ENCODE results near the gene CD2. TPM values are rescaled to one million over a fixed set of nuclear protein-coding genes. Genes with fewer than 3 reads are reported as not detected.

Gene CD2, protein sequence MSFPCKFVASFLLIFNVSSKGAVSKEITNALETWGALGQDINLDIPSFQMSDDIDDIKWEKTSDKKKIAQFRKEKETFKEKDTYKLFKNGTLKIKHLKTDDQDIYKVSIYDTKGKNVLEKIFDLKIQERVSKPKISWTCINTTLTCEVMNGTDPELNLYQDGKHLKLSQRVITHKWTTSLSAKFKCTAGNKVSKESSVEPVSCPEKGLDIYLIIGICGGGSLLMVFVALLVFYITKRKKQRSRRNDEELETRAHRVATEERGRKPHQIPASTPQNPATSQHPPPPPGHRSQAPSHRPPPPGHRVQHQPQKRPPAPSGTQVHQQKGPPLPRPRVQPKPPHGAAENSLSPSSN
- 0.51 TPM for total RNA-seq
- long read RNA-seq, partial matches to known transcripts, result 0 of 2 reads
- long read RNA-seq, other reads (novel, unspliced or antisense), result 0 of 2 reads

DNA sequence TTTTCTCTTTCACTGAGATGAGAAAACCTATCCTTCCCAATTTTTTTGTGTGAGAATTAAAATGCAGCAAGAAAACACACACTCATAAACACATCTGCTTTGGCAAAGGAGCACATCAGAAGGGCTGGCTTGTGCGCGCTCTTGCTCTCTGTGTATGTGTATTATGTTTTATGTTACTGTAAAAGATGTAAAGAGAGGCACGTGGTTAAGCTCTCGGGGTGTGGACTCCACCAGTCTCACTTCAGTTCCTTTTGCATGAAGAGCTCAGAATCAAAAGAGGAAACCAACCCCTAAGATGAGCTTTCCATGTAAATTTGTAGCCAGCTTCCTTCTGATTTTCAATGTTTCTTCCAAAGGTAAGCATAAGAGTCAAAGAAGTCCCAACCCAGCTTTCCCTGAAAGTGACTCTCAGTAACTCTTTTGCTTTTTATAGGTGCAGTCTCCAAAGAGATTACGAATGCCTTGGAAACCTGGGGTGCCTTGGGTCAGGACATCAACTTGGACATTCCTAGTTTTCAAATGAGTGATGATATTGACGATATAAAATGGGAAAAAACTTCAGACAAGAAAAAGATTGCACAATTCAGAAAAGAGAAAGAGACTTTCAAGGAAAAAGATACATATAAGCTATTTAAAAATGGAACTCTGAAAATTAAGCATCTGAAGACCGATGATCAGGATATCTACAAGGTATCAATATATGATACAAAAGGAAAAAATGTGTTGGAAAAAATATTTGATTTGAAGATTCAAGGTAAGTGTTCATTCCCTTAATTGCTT is at the start of gene CD2:
Gene CD2 (plus strand): TSS at position 233 of the 780 bp plus-strand sequence. CDS start 63 bp downstream, at position 296.
- intact Hi-C loops (cut with DNase I), result no loop called here
- no peak for ATAC-seq (ENCODE audit: poor library complexity)

DNA sequence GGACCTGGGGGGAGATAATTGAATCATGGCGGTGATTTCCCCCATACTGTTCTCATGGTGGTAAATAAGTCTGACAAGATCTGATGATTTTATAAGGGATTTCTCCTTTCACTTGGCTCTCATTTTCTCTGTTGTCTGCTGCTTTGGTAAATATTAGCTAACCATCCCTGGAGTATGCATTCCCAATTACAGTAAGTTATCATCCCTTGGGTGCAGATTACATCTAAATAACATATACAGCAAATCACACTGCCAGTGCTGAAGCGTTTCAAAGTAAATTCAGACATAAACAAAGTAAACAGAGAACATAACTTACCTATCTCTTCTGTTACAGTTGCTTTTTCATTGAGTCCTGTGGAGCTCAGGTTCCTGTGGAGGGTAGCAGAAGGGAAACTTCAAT is 48.1 kb upstream of the CD2 start:
- DNase-seq (no peak), ATAC-seq (ENCODE audit: poor library complexity) (no peak)
- intact Hi-C loops (cut with DNase I), result no loop called here

More for the DNA sequence above, at the start of gene CD2:
- DNase-seq, result no peak

DNA sequence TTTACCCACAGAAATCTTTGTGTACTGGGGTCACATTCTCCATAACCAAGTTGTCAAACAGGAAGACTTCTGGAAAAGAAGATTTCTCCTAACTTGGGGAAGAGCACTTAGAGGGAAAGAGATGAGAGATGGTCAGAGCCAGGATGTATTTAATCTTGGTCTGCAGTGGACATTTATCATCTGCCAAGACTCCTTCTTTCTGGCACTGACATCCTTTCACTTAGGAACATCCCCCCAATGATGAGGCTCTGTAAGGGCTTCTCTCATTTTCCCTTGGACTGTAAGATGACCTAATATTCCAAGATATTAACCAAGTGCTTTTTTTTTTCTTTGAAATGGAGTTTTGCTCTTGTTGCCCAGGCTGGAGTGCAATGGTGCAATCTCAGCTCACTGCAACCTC is 47.4 kb upstream of the CD2 start:
- DNase-seq (no peak), ATAC-seq (ENCODE audit: poor library complexity) (no peak)
- intact Hi-C loops (cut with DNase I), result no loop called here

DNA sequence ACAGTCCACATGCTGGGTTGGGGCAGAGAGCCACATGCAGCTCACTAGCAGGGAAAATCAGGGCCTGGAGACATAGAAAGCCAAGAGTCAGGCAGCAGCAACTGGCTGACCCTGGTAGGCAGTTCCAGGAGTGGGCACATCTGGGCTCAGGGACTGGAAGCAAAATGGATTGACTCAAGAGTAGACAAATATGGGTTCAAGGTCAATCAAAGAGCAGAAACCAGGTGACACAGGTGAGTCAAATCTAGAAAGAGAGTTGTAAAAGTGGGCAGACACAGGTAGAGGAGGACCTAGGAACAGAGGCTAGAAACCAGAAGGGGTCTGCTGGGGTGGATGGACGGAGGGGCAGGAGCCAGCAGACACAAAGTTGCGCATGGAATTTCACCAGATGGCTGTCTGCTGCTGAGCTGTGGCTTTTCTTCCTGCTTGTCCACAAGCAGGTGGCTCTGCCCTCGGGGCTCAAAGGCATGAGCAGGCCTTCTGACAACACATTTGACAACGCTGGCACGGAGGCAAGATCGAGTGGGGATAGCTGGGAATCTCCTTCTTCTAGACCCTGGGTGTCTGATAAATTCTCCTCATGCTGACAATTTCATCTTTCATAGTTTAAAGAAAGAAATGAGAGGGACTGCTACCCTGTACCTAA is 45.9 kb upstream of the CD2 start:
- intact Hi-C loops (cut with DNase I), result no loop called here
- ATAC-seq (ENCODE audit: poor library complexity) (no peak), DNase-seq (no peak)

DNA sequence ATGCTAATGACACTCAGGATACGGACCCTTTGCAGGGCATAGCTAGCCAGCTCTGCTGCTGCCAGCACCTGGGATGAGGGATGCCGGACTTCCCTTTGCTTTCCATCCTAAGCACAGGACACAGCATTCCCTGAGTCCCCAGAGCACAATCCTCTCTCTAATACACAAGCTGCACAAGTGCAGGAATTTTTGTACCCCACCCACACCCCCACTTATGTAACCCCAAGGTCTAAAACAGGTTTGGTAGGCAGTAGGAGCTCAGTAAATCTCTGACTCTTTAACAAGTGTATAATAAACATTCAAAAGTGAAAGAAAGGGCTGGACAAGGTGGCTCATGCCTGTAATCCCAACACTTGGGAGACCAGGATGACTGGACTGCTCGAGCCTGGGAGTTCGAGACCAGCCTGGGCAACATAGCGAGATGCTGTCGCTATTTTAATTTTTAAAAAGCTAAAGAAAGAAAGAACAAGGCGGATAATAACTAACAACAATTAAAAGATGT is 44.5 kb upstream of the CD2 start:
- DNase-seq (no peak), ATAC-seq (ENCODE audit: poor library complexity) (no peak)
- intact Hi-C loops (cut with DNase I), result no loop called here

DNA sequence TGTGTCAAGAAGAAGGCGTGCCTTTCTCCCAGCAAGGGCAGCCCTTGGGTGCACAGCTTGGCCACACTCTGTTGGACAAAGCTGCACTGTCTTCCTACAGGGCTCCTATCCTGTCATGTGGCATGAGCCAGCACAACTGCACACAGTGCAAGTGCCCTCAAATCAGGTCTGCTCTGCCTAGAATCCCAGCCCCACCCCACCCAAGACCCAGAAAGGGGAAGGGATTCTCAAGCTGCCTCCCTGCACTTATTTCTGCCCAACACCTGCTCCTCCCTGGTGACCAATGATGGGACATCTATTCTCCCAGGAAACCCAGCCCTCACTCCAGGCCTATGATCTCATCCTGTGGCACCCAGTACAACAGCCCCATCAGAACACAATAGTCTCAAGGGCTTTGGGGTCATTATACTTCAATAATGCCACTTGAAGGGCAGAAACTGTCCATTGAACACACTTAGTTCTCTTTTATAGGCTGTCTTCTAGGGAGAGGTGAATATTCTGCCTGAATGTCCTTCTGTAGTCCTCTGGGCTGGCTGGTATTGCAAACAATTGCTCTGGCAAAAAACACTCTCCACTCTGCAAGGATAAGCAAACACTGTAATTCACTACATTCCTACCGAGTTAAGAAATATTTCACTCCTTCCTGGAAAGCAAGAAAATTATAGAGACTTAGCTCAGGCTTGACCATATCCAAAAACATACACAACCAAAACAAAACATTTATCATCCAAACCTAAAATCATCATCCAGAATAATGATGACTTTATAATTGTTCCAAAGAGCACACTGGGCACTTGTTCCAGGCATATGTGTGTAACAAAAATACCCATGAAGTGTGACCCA is 43.6 kb upstream of the CD2 start:
- peak; percentile 25 for ATAC-seq (ENCODE audit: poor library complexity)
- no peak for DNase-seq
- intact Hi-C loops (cut with DNase I), result no loop called here

DNA sequence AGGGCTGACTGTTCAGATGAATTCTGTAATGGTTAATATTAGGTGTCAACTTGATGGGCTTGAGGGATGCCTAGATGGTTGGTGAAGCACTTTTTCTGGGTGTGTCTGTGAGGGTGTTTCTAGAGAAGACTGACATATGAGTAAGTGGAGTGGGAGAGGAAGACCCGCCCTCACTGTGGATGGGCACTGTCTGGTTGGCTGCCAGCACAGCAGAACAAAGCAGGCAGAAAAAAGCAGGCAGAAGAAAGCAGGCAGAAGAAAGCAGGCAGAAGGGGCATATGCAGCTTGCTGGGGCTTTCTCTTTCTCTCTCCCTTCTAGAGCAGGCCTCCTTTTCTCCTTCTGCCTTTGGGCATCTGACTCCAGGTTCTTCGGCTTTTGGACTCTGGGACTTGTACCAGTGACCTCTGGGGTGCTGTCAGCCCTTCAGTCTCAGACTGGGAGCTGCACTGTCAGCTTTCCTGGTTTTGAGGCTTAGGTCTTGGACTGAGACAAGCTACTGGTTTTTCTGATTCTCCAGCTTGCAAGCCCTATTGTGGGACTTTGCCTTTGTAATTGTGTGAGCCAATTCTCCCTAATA is 42.9 kb upstream of the CD2 start:
- DNase-seq, result no peak
- peak; percentile 20 for ATAC-seq (ENCODE audit: poor library complexity)
- intact Hi-C loops (cut with DNase I), result no loop called here

DNA sequence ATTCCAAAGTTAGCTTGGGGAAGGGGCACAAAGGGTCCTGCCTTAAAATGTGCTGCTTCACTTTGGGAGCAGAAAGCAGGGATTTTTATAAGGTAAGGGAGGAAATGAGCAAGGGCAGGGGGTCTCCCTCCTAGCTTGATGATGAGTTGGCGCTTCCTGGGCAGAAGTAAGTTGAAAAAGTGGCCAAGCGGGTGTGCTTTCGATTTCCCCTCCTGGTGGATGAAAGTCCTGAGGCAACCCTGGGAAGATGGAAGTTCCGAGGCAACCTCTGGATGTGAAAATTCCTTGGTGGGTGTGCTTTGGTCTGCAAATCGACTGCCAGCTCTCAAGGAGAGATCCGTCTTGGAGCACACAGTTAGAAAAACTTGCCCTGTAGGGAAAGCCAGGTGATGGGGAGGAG is 41.7 kb upstream of the CD2 start:
- intact Hi-C loops (cut with DNase I), result no loop called here
- DNase-seq (no peak), ATAC-seq (ENCODE audit: poor library complexity) (no peak)

DNA sequence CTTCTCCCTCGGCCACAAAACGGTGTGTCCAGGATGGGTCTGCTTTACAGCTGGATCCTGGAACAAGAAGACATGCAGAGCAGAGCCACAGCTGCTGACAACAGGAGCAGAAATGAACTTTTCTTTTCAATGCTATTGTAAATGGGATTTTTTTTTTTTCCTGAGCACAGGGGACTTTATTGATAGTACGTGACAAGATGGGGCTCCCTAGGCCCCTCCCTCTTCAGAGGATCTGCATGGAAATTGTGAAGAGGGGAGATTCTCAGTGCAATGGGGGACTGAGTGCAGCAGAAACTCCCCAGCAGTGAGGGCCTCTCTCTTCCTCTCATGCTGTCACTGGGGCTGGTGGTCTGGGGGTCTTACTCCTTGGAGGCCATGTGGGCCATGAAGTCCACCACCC is 40.8 kb upstream of the CD2 start:
- ATAC-seq (ENCODE audit: poor library complexity), result no peak
- no peak for DNase-seq
- intact Hi-C loops (cut with DNase I), result no loop called here

DNA sequence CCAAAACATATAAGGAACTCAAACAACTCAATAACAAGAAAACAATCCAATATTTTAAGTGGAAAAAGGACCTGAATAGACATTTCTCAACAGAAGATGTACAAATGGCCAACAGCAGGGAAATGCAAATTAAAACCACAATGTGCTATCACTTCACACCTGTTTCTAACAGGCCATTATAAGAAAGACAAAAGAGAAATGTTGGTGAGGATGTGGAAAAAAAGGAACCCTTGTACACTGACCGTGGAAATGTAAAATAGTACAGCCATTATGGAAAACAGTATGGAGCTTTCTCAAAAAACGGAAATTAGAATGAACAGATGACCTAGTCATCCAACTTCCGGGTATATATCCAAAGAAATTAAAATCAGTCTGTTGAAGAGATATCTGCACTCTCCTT is 37.8 kb upstream of the CD2 start:
- ATAC-seq (ENCODE audit: poor library complexity) (no peak), DNase-seq (no peak)
- intact Hi-C loops (cut with DNase I), result no loop called here

DNA sequence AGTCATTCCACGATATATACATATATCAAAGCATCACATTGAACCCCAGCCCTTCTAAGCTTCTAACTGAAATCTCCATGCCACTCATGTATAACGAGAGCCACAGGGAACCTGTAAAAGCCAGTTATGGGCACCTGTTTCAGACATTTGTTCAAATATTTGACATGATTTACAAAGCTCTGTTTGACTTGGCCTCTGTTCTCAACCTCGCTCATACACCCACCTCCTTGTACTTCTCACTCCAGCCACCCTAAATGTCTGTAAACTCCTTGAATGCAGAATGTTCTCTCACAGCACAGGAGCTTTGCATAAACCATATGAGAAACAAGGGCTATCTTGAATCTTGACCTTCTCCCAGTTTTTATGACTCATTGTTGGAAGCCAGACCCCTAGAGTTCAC is 36.9 kb upstream of the CD2 start:
- no peak for DNase-seq
- no peak for ATAC-seq (ENCODE audit: poor library complexity)
- intact Hi-C loops (cut with DNase I), result no loop called here

DNA sequence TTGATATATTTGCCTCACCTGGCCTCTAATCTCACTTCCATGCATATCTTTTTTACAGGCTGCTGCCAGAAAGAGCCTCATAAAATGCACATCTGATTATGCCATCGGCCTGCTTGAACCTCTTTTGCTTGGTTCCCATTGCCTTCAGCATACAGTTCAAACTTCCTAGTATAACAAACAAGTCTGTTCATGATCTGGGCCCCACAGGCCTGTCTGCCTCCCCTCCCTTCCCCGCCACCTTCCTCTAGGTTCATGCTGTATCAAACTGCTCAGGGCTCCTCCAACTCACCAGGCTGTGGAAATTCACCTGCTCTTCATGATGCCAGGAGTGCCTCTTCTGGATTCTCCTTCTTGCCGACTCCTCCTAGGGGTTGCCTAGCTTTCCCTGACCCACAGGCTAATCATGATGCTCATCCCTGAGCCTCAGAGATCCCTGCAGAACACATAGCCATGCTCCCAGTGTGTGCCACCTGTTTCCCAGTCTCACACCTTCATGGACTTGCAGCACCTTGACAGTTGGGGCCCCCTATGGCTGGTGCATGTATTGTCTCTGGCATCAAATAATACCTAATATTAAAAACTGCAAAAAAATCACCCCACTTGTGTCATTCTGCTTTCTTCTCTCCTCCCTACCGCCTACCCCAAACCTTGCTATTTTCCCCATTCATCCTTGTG is 33.7 kb upstream of the CD2 start:
- DNase-seq (no peak), ATAC-seq (ENCODE audit: poor library complexity) (no peak)
- intact Hi-C loops (cut with DNase I), result no loop called here

DNA sequence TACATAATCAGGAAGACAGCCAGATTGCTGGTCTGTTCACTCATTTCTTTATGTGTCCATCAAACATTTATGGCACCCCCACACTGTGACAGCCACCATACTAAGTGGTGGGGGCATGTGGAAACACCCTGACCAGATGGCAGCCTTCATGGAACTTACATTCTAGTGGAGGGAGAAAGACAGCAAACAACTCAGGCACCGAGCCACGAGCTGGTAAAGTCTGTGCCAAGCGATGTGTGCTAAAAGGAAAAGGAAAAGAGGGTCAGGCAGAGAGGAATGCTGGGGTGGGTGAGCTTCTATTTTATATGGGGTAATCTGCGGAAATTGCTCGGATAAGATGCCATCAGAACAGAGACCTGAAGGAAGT is 33.2 kb upstream of the CD2 start:
- intact Hi-C loops (cut with DNase I), result no loop called here
- no peak for ATAC-seq (ENCODE audit: poor library complexity)
- DNase-seq, result no peak

DNA sequence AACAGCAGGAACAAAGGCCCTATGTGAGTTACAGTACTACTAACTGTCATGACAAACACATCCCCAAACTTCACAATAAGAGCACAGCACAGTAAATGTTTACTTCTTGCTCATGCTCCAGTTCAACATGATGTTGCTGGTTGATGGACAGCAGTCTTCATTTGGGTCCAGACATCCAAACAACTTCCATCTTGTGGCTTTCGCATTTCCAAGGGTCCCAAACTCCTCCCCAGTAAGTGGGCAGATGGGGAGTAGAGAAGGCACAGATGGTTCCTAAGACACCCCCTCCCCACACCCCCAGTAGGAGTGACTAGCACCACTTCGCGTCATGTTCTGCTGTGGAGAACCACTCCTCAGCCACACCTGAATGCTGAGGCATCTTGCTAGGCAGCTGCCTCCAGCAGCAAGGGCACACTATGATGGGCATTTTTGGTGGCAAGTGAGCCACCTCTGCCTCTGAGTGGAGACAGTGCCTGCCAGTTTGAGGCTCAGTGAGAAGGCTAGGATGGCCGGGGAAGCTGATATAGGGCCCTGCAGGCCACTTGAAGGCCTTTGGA is 32.7 kb upstream of the CD2 start:
- no peak for DNase-seq
- intact Hi-C loops (cut with DNase I), result no loop called here
- ATAC-seq (ENCODE audit: poor library complexity), result no peak

DNA sequence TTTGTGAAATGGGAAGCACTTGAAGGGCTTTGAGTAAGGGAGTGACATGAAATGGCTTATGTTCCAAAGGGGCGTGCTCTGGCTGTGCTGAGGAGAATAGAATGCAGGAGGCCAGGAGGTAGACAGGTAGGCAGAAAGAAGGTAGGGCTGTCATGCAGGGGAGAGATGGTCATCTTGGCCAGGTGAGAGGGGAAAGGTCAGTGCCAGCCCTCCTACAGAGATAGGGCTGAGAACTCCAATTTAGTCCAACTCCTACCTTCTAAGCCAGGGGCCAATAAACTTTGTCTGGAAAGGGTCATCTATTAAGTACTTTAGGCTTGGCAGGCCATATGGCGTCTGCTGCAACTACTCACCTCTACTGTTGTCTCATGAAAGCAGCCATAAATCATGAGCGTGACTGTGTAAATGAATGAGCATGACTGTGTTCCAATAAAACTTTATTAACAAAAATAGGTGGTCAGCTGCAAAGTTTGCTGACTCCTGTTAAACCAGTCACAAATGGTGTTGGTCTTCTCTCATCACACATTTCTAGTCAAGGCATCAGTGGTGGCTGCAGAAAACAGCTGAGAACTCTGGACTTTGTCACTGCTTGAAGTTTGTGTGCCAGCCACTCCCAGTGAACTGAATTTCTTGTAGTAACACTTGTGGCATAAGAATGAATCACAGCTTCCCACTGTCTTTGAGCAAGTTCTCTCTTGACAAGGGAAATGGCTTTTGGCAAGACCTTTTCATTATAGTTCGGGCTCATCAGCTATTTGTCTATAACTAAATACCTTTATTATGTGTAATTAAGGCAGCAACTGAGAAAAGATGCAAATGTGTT is 32.0 kb upstream of the CD2 start:
- no peak for DNase-seq
- intact Hi-C loops (cut with DNase I), result no loop called here
- no peak for ATAC-seq (ENCODE audit: poor library complexity)

DNA sequence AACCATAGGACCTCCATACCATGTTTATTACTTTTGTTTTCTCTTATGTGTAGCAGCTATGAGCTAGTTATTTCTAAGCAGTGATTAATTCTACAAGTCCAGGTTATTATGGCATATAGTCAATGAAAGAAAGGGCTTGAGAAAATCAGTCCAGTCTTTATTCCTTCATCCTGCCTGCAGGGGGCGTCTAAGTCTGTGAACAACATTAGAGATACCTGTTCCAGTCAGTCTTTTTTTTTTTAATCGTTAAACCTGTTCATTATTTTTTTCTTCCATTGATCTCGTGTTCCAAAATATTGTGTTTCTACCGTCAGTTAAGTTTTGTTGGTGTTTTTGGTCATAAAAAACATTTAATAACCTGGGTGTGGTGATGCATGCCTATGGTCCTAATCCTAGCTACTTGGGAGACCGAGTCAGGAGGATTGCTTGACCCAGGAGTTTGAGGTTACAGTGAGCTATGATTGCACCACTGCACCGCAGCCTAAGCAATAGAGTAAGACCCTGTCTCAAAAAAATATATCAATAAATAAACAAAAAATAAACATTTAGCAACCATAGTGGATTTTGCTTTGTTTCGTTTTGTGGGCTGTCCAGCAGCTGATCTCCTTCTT is 29.4 kb upstream of the CD2 start:
- intact Hi-C loops (cut with DNase I), result no loop called here
- DNase-seq (no peak), ATAC-seq (ENCODE audit: poor library complexity) (peak; percentile 60)

Data from Right ventricle myocardium superior (tissue), 1 donor.